Measurements from ENCODE around the gene FAM118B. TPM values are rescaled to one million over a fixed set of nuclear protein-coding genes. Genes with fewer than 3 reads are reported as not detected.

Gene FAM118B
- total RNA-seq, 1 experiment from 2014 or later, result 13.1 TPM

DNA sequence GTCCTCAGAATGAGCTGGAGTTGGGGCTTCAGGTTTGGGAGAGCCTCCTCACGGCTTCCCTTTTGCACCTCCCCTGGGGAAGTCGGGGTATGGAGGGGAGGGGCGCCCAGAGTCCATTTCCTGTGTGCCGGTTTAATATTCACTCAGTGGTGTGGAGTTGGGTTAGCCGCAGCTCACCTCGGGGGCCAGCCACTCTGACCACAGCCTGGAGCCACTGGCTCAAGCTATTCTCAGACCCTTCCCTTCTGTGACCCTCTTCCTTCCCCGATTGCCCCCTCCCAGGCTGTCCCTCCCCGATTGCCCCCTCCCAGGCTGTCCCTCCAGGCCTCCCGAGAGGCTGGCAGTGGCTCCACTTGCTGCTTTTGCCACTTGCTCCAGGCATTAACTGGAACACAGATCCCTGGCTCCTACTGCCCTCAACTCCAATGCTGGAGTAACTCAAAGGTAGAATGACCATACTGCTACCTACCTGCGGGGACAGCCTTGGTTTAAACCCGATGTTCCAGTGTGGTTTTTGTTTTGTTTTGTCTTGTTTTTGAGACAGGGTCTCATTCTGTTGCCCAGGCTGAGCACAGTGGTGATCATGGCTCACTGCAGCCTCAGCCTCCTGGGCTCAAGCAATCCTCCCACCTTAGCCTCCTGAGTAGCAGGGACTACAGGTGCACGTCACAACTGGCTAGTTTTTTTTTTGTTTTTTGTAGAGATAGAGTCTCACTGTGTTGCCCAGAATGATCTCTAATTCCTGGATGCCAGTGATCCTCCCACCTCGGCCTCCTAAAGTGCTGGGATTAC, 29.4 kb upstream of the FAM118B start:
- H4K20me1 ChIP-seq (ENCODE audit: insufficient read depth), result no peaks in the 10 kb centered on the region
- H3K27ac ChIP-seq, result no peak overlapping the region
- no peaks in the 10 kb centered on the region for H3F3A ChIP-seq (ENCODE audit: insufficient read depth, low read depth)
- H3K79me2 ChIP-seq (ENCODE audit: low read depth), result no peaks in the 10 kb centered on the region
- TF ChIP-seq EZH2 (IDR thresholded peaks at IDR 0.05; ENCODE audit: low read depth), result no peak
- TF ChIP-seq, protein P1, sequence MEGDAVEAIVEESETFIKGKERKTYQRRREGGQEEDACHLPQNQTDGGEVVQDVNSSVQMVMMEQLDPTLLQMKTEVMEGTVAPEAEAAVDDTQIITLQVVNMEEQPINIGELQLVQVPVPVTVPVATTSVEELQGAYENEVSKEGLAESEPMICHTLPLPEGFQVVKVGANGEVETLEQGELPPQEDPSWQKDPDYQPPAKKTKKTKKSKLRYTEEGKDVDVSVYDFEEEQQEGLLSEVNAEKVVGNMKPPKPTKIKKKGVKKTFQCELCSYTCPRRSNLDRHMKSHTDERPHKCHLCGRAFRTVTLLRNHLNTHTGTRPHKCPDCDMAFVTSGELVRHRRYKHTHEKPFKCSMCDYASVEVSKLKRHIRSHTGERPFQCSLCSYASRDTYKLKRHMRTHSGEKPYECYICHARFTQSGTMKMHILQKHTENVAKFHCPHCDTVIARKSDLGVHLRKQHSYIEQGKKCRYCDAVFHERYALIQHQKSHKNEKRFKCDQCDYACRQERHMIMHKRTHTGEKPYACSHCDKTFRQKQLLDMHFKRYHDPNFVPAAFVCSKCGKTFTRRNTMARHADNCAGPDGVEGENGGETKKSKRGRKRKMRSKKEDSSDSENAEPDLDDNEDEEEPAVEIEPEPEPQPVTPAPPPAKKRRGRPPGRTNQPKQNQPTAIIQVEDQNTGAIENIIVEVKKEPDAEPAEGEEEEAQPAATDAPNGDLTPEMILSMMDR (conservative IDR thresholded peaks at IDR 0.05), result no peak
- H3K9me3 ChIP-seq (ENCODE audit: insufficient read depth, low read depth), result no peaks in the 10 kb centered on the region; the same call in 1 of the 2 replicates
- no peaks in the 10 kb centered on the region for H3K36me3 ChIP-seq (ENCODE audit: low read depth)
- no TSS peak for BruUV-seq (replicated peaks)
- no peaks in the 10 kb centered on the region for H3K4me1 ChIP-seq (replicated peaks; ENCODE audit: insufficient read depth)
- ChIA-PET POLR2A (ENCODE audit: unreplicated experiment) (interaction anchor here (0.7 kb wide), 1 partner anchor 522 kb away, joined by 3 read pairs; no protein-coding TSS in a partner anchor), CTCF (no interaction called here)
- H3K27me3 ChIP-seq (ENCODE audit: insufficient read depth, low read depth), result no peaks in the 10 kb centered on the region
- no peak overlapping the region for H3K4me2 ChIP-seq
- H3K9me2 ChIP-seq (ENCODE audit: insufficient read depth), result no peaks in the 10 kb centered on the region
- intact Hi-C loops (cut with micrococcal nuclease; ENCODE audit: unreplicated experiment), result no loop called here
- no peak for DNase-seq
- no peak overlapping the region for H3K4me3 ChIP-seq
- H2AFZ ChIP-seq, result no peak overlapping the region

DNA sequence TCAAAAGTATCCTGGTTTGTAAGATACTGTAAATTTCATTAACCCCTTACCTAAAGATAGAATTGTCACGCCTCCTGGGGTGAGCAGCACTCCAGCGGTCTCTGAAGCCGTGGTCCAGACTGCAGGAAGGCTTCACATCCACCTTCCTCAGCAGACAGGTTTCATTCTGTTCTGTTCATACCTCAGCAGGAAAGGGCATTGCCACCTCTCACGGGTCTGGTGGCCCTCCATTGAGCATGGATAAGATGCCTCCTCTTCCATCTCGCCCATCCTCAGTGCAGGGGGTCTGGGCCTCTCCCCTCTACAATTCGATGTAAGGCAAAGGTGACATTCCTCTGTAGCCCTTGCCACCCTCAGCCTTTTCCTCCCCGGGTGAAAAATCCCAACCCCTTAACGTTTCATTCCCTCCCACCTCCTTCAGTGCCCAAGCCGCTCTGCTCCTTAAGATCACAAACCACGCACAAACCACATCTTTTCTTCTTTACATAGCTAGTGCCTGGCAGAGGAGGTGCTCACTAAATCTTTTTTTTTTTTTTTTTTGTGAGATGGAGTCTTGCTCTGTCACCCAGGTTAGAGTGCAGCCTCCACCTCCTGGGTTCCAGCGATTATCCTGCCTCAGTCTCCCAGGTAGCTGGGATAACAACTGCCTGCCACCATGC, 28.7 kb upstream of the FAM118B start:
- intact Hi-C loops (cut with micrococcal nuclease; ENCODE audit: unreplicated experiment), result no loop called here
- ChIA-PET POLR2A (ENCODE audit: unreplicated experiment) (no interaction called here), CTCF (no interaction called here)
- H3F3A ChIP-seq (ENCODE audit: insufficient read depth, low read depth), result no peaks in the 10 kb centered on the region
- no peaks in the 10 kb centered on the region for H3K79me2 ChIP-seq (ENCODE audit: low read depth)
- TF ChIP-seq EZH2 (IDR thresholded peaks at IDR 0.05; ENCODE audit: low read depth), result no peak
- TF ChIP-seq, protein P1 (conservative IDR thresholded peaks at IDR 0.05), result no peak
- no peak overlapping the region for H2AFZ ChIP-seq
- no peak overlapping the region for H3K4me2 ChIP-seq
- H3K4me1 ChIP-seq (replicated peaks; ENCODE audit: insufficient read depth), result no peaks in the 10 kb centered on the region
- H3K9me3 ChIP-seq (ENCODE audit: insufficient read depth, low read depth), result no peaks in the 10 kb centered on the region; the same call in 1 of the 2 replicates
- no peak for DNase-seq
- no peaks in the 10 kb centered on the region for H3K27me3 ChIP-seq (ENCODE audit: insufficient read depth, low read depth)
- H3K9me2 ChIP-seq (ENCODE audit: insufficient read depth), result no peaks in the 10 kb centered on the region
- no peaks in the 10 kb centered on the region for H4K20me1 ChIP-seq (ENCODE audit: insufficient read depth)
- no TSS peak for BruUV-seq (replicated peaks)
- no peak overlapping the region for H3K4me3 ChIP-seq
- no peaks in the 10 kb centered on the region for H3K36me3 ChIP-seq (ENCODE audit: low read depth)
- no peak overlapping the region for H3K27ac ChIP-seq

DNA sequence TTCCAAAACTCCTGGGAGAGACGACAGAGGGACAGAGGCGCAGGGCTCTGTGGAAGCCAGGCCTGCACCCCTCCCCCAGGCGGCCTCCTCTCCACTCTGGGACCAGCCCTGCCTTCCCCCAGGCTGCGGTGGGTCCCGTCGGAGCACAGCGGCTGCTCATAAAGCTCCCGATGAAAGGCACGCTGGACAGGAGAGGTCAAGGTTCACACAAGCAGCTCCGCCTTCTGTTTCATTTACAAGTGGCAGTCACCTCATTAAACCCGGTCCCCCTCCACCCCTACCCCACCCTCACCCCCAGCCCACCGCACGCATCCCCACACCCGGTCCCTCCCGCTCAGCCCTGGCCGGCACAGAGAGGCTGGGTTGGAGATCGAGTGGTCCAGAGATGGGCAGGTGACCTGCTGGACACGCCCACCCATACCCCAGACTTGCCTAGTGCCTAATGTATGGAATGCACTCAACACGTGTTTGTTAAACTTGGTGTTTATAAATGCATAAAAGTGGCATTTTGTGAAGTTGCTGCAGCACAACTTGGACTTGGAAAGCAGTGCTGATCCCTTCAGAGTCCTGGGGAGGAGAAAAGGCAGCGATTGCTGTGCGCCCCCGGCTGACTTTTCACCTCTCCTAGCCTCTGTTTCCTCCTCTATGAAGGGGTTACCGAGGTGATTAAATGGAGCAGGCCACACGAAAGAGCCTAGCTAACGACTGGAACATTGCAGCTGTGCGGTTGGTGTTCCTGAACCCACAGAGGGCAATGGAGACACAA, 26.1 kb upstream of the FAM118B start:
- BruUV-seq (replicated peaks), result no TSS peak
- intact Hi-C loops (cut with micrococcal nuclease; ENCODE audit: unreplicated experiment), result no loop called here
- H3K9me3 ChIP-seq (ENCODE audit: insufficient read depth, low read depth), result no peaks in the 10 kb centered on the region; the same call in 1 of the 2 replicates
- no peak overlapping the region for H3K4me2 ChIP-seq
- no peaks in the 10 kb centered on the region for H4K20me1 ChIP-seq (ENCODE audit: insufficient read depth)
- H3K4me1 ChIP-seq (replicated peaks; ENCODE audit: insufficient read depth), result no peaks in the 10 kb centered on the region
- H3K9me2 ChIP-seq (ENCODE audit: insufficient read depth), result no peaks in the 10 kb centered on the region
- no peaks in the 10 kb centered on the region for H3K27me3 ChIP-seq (ENCODE audit: insufficient read depth, low read depth)
- H3F3A ChIP-seq (ENCODE audit: insufficient read depth, low read depth), result no peaks in the 10 kb centered on the region
- H3K79me2 ChIP-seq (ENCODE audit: low read depth), result no peaks in the 10 kb centered on the region
- TF ChIP-seq EZH2 (IDR thresholded peaks at IDR 0.05; ENCODE audit: low read depth), result no peak
- TF ChIP-seq, protein P1 (conservative IDR thresholded peaks at IDR 0.05), result no peak
- CTCF ChIA-PET, result no interaction called here
- POLR2A ChIA-PET (ENCODE audit: unreplicated experiment), result no interaction called here
- no peak for DNase-seq
- H3K36me3 ChIP-seq (ENCODE audit: low read depth), result no peaks in the 10 kb centered on the region
- no peak overlapping the region for H3K4me3 ChIP-seq
- no peak overlapping the region for H2AFZ ChIP-seq
- H3K27ac ChIP-seq, result no peak overlapping the region

Measured in PC-9 (cell line).